Measurements from ENCODE around the gene MCC.

GRCh38 chr5:113036826-113037225, 451.4 kb downstream of the MCC start:
- TF ChIP-seq, protein P1, sequence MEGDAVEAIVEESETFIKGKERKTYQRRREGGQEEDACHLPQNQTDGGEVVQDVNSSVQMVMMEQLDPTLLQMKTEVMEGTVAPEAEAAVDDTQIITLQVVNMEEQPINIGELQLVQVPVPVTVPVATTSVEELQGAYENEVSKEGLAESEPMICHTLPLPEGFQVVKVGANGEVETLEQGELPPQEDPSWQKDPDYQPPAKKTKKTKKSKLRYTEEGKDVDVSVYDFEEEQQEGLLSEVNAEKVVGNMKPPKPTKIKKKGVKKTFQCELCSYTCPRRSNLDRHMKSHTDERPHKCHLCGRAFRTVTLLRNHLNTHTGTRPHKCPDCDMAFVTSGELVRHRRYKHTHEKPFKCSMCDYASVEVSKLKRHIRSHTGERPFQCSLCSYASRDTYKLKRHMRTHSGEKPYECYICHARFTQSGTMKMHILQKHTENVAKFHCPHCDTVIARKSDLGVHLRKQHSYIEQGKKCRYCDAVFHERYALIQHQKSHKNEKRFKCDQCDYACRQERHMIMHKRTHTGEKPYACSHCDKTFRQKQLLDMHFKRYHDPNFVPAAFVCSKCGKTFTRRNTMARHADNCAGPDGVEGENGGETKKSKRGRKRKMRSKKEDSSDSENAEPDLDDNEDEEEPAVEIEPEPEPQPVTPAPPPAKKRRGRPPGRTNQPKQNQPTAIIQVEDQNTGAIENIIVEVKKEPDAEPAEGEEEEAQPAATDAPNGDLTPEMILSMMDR (conservative IDR thresholded peaks at IDR 0.05; ENCODE audit: low read length): no peak
- TF ChIP-seq EZH2phosphoT487 (IDR thresholded peaks at IDR 0.05; ENCODE audit: borderline replicate concordance, low read depth, low read length): no peak
